GM12878 (cell line): ENCODE measurements around the gene PTPRH.

Experiments used
- BHLHE40 ChIP-seq, 2 experiments: fragments of 450-650 bp in 1 of 2; IDR thresholded peaks; 2 replicates each; pipeline ENCODE4 v1.6.1; 2011 to 2017; ENCODE audit warnings: low read depth in 2 of 2, borderline replicate concordance in 1 of 2, improper control_type of control experiment in 1 of 2, low read length in 1 of 2, mild to moderate bottlenecking in 1 of 2
- EZH2 ChIP-seq: IDR thresholded peaks from 2 replicates; pipeline ENCODE4 v1.6.1; 2012; ENCODE audit warnings: low read depth, mild to moderate bottlenecking, control low read depth, inconsistent platforms, low read length, borderline replicate concordance; ENCODE audit not compliant: control insufficient read depth
- FOXK2 ChIP-seq: fragments of 450-650 bp; IDR thresholded peaks from 2 replicates; pipeline ENCODE4 v1.6.1; 2017; ENCODE audit warnings: mild to moderate bottlenecking, moderate library complexity
- NBN ChIP-seq: fragments of 450-650 bp; IDR thresholded peaks from 2 replicates; pipeline ENCODE4 v1.6.1; 2016
- NR2F1 ChIP-seq: fragments of 450-650 bp; conservative IDR thresholded peaks from 2 replicates; pipeline ENCODE4 v1.6.1; 2017; ENCODE audit warnings: mild to moderate bottlenecking

- TF ChIP-seq FOXK2 (no peak), BHLHE40 (IDR thresholded peaks at IDR 0.05; ENCODE audit: borderline replicate concordance in 1 of 2, low read depth in 2 of 2, low read length in 1 of 2) (no peak), EZH2 (no peak), NBN (no peak), NR2F1 (no peak)
Measured at GRCh38 chr19:55240713-55241020, 31.4 kb upstream of the PTPRH start.
